ENCODE data around the gene SAV1. TPM values are rescaled to one million over a fixed set of nuclear protein-coding genes. Genes with fewer than 3 reads are reported as not detected.
"Not testable (repeated sequence)": the region's sequence is repeated elsewhere in the genome, so short reads cannot be mapped to it uniquely, and the experiment has no call there.

SAV1 gene
- total RNA-seq, 1 experiment from 2014 or later = 66.2 TPM

DNA sequence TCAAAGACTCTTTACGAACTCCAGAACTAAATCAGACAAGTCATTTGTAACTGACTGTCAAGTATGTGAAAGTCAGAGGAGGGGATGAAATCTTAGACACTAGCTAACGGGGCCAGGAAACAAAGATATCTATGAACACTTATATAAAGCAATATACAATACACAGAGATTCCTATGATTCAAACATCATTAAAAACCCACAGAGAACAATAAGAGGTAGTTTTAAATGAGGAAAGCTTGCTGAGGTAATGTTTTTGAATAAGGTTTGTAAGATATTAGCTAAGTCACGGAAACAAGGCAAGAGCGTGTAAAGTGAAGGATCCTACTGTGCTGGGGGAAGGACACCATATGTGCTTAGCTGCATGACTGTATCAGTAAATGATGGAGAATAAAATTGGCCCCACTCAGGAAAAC lies 36.7 kb downstream of the SAV1 start:
- no TSS peak for BruUV-seq (replicated peaks)
- POLR2A ChIA-PET (ENCODE audit: unreplicated experiment) = interaction anchor here (0.6 kb wide), 1 partner anchor 21 kb away, joined by 5 read pairs; no protein-coding TSS in a partner anchor
- peaks cover 9% of the 10 kb centered on the region; the same call in 1 of the 2 replicates for H3K36me3 ChIP-seq (ENCODE audit: low read depth, low read length)
- no peaks in the 10 kb centered on the region for H3K79me2 ChIP-seq (ENCODE audit: low read length)
- DNase-seq = no peak
- ATAC-seq = peak; percentile 64
- no peak overlapping the region for H3K27ac ChIP-seq (ENCODE audit: low read length)
- no peak overlapping the region for H3K9ac ChIP-seq (ENCODE audit: low read length)
- H3K4me3 ChIP-seq (ENCODE audit: low read length) = no peak overlapping the region
- no peaks in the 10 kb centered on the region for H3K9me2 ChIP-seq (replicated peaks; ENCODE audit: low read length)
- H4K20me1 ChIP-seq (ENCODE audit: low read length) = no peaks in the 10 kb centered on the region
- no peaks in the 10 kb centered on the region for H3F3A ChIP-seq (ENCODE audit: low read length, unreplicated experiment)
- H3K9me3 ChIP-seq (ENCODE audit: low read length) = no peaks in the 10 kb centered on the region
- intact Hi-C loops (cut with micrococcal nuclease) = no loop called here
- H3K27me3 ChIP-seq (ENCODE audit: low read length) = no peaks in the 10 kb centered on the region
- no peak overlapping the region for H3K4me2 ChIP-seq (ENCODE audit: low read length)
- CTCF ChIA-PET = interaction anchor here (0.7 kb wide), 1 partner anchor 227 kb away, joined by 3 read pairs; no protein-coding TSS in a partner anchor
- H2AFZ ChIP-seq (ENCODE audit: low read length) = no peak overlapping the region
- H3K4me1 ChIP-seq (ENCODE audit: insufficient read depth, low read length) = no peaks in the 10 kb centered on the region
- no peak for TF ChIP-seq EZH2phosphoT487 (IDR thresholded peaks at IDR 0.05; ENCODE audit: borderline replicate concordance, low read length)
- TF ChIP-seq, protein P1, sequence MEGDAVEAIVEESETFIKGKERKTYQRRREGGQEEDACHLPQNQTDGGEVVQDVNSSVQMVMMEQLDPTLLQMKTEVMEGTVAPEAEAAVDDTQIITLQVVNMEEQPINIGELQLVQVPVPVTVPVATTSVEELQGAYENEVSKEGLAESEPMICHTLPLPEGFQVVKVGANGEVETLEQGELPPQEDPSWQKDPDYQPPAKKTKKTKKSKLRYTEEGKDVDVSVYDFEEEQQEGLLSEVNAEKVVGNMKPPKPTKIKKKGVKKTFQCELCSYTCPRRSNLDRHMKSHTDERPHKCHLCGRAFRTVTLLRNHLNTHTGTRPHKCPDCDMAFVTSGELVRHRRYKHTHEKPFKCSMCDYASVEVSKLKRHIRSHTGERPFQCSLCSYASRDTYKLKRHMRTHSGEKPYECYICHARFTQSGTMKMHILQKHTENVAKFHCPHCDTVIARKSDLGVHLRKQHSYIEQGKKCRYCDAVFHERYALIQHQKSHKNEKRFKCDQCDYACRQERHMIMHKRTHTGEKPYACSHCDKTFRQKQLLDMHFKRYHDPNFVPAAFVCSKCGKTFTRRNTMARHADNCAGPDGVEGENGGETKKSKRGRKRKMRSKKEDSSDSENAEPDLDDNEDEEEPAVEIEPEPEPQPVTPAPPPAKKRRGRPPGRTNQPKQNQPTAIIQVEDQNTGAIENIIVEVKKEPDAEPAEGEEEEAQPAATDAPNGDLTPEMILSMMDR (conservative IDR thresholded peaks at IDR 0.05; ENCODE audit: low read depth, low read length) = no peak
- TF ChIP-seq EZH2 (IDR thresholded peaks at IDR 0.05; ENCODE audit: low read length, unreplicated experiment) = no peak

DNA sequence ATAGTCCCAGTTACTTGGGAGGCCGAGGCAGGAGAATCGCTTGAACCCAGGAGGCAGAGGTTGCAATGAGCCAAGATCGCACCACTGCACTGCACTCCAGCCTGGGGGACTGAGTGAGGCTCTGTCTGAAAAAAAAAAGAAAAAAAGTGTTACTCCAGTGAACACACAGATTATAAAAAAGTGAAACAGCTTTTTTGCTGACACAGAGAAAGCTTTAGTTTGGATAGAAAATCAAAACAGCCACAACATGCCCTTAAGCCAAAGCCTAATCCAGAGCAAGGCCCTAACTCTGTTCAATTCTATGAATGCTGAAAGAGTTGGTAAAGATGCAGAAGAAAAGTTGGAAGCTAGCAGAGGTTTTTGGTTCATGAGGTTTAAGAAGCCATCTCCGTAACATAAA lies 43.2 kb downstream of the SAV1 start:
- DNase-seq; CTCF ChIA-PET; H3K4me2 ChIP-seq (ENCODE audit: low read length); BruUV-seq (replicated peaks); intact Hi-C loops (cut with micrococcal nuclease); H4K20me1 ChIP-seq (ENCODE audit: low read length); H3K9ac ChIP-seq (ENCODE audit: low read length); ATAC-seq; H3K9me2 ChIP-seq (replicated peaks; ENCODE audit: low read length); H3K27ac ChIP-seq (ENCODE audit: low read length); H2AFZ ChIP-seq (ENCODE audit: low read length); H3K4me1 ChIP-seq (ENCODE audit: insufficient read depth, low read length); H3K79me2 ChIP-seq (ENCODE audit: low read length); H3K27me3 ChIP-seq (ENCODE audit: low read length); H3K9me3 ChIP-seq (ENCODE audit: low read length); H3F3A ChIP-seq (ENCODE audit: low read length, unreplicated experiment); H3K36me3 ChIP-seq (ENCODE audit: low read depth, low read length); H3K4me3 ChIP-seq (ENCODE audit: low read length): not testable (repeated sequence)
- POLR2A ChIA-PET (ENCODE audit: unreplicated experiment) = interaction anchor here (0.6 kb wide), 1 partner anchor 43 kb away, joined by 3 read pairs; no protein-coding TSS in a partner anchor

DNA sequence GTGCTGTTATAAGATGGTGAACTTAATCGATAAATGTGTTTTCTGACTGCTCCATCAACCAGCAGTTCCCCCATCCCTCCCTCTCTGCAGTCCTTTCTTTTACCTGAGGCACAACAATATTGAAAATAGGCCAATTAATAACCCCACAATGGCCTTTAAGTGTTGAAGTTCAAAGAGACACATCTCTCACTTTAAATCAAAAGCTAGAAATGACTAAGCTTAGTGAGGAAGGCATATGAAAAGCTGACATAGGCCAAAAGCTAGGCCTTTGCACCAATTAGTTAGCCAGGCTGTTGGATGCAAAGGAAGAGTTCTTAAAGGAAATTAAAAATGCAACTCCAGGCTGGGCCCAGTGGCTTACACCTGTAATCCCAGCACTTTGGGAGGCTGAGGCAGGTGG lies 43.7 kb downstream of the SAV1 start:
- Histone ChIP-seq H3K4me3 (ENCODE audit: low read length) (no peak overlapping the region), H3F3A (ENCODE audit: low read length, unreplicated experiment) (no peaks in the 10 kb centered on the region), H3K9me3 (ENCODE audit: low read length) (no peaks in the 10 kb centered on the region), H3K9ac (ENCODE audit: low read length) (no peak overlapping the region), H3K79me2 (ENCODE audit: low read length) (no peaks in the 10 kb centered on the region), H3K27ac (ENCODE audit: low read length) (no peak overlapping the region), H3K4me1 (ENCODE audit: insufficient read depth, low read length) (peaks cover 8% of the 10 kb centered on the region), H4K20me1 (ENCODE audit: low read length) (no peaks in the 10 kb centered on the region), H3K9me2 (replicated peaks; ENCODE audit: low read length) (no peaks in the 10 kb centered on the region), H3K27me3 (ENCODE audit: low read length) (no peaks in the 10 kb centered on the region), H2AFZ (ENCODE audit: low read length) (no peak overlapping the region), H3K4me2 (ENCODE audit: low read length) (no peak overlapping the region), H3K36me3 (ENCODE audit: low read depth, low read length) (no peaks in the 10 kb centered on the region)
- ATAC-seq = no peak
- intact Hi-C loops (cut with micrococcal nuclease) = no loop called here
- DNase-seq = no peak
- CTCF ChIA-PET = no interaction called here
- POLR2A ChIA-PET (ENCODE audit: unreplicated experiment) = interaction anchor here (0.6 kb wide), 1 partner anchor 44 kb away, joined by 3 read pairs; no protein-coding TSS in a partner anchor
- TF ChIP-seq, protein P1 (conservative IDR thresholded peaks at IDR 0.05; ENCODE audit: low read depth, low read length) = no peak
- no peak for TF ChIP-seq EZH2phosphoT487 (IDR thresholded peaks at IDR 0.05; ENCODE audit: borderline replicate concordance, low read length)
- TF ChIP-seq EZH2 (IDR thresholded peaks at IDR 0.05; ENCODE audit: low read length, unreplicated experiment) = no peak
- no TSS peak for BruUV-seq (replicated peaks)

Data from PC-3 (cell line).